ENCODE data around the gene MYH14. TPM values are rescaled to one million over a fixed set of nuclear protein-coding genes. Genes with fewer than 3 reads are reported as not detected.

MYH14 gene
- polyA plus RNA-seq, 1 donor (not counting 4 experiments of a cell fraction or from before 2014, with no cell fraction given), result 0.20 TPM

DNA sequence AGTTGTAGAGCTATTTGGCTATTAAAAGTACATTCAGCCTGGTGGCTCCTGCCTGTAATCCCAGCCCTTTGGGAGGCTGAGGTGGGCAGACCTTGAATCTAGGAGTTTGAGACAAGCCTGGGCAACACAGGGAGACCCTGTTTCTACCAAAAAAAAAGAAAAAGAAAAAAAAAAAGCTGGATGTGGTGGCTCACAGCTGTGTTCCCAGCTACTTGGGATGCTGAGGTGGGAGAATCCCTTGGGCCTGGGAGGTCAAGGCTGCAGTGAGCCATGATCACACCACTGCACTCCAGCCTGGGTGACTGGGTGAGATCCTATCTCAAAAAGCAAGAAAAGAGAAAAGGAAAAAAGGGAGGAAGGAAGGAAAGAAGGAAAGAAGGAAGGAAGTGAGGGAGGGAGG is 30.7 kb upstream of the MYH14 start:
- H3K4me1 ChIP-seq (ENCODE audit: control insufficient read depth, extremely low read depth, insufficient read depth, low read length), result no peaks in the 10 kb centered on the region
- H3K4me3 ChIP-seq (ENCODE audit: control insufficient read depth in 2 of 3, extremely low read depth in 1 of 3, insufficient read depth in 2 of 3, low read depth in 1 of 3, low read length in 3 of 3), result no peak overlapping the region
- no peak overlapping the region for H3K27ac ChIP-seq (ENCODE audit: control insufficient read depth, insufficient read depth, low read length)
- DNase-seq (ENCODE audit: low read depth, low spot score) (no peak), FAIRE-seq (no peak)
- no peaks in the 10 kb centered on the region for H3K36me3 ChIP-seq (ENCODE audit: control insufficient read depth in 2 of 2, extremely low read depth in 1 of 2, insufficient read depth in 2 of 2, low read length in 2 of 2)
- no peaks in the 10 kb centered on the region for H3K27me3 ChIP-seq (ENCODE audit: control insufficient read depth, extremely low read depth, insufficient read depth, low read length)
- H3K9ac ChIP-seq (ENCODE audit: control insufficient read depth, extremely low read depth, insufficient read depth, low read length), result no peak overlapping the region
- dilution Hi-C loops (cut with MboI; ENCODE audit: extremely low pct_ligation_motif_present, low sequenced_read_pairs), result no loop called here
- TF ChIP-seq EZH2 (IDR thresholded peaks at IDR 0.05; ENCODE audit: low read length), result no peak
- TF ChIP-seq, protein P1, sequence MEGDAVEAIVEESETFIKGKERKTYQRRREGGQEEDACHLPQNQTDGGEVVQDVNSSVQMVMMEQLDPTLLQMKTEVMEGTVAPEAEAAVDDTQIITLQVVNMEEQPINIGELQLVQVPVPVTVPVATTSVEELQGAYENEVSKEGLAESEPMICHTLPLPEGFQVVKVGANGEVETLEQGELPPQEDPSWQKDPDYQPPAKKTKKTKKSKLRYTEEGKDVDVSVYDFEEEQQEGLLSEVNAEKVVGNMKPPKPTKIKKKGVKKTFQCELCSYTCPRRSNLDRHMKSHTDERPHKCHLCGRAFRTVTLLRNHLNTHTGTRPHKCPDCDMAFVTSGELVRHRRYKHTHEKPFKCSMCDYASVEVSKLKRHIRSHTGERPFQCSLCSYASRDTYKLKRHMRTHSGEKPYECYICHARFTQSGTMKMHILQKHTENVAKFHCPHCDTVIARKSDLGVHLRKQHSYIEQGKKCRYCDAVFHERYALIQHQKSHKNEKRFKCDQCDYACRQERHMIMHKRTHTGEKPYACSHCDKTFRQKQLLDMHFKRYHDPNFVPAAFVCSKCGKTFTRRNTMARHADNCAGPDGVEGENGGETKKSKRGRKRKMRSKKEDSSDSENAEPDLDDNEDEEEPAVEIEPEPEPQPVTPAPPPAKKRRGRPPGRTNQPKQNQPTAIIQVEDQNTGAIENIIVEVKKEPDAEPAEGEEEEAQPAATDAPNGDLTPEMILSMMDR (optimal IDR thresholded peaks at IDR 0.05 in 1 of 3, IDR thresholded peaks at IDR 0.05 in 1 of 3, conservative IDR thresholded peaks at IDR 0.05 in 1 of 3; ENCODE audit: extremely low read depth in 1 of 3, insufficient read depth in 2 of 3, low read length in 3 of 3), result no peak
- no peaks in the 10 kb centered on the region for H3K9me1 ChIP-seq (ENCODE audit: control insufficient read depth, extremely low read depth, insufficient read depth, low read length)
- H3K79me2 ChIP-seq (ENCODE audit: control insufficient read depth, insufficient read depth, low read length), result no peaks in the 10 kb centered on the region
- no peaks in the 10 kb centered on the region for H4K20me1 ChIP-seq (ENCODE audit: control insufficient read depth, extremely low read depth, insufficient read depth, low read length)
- H3K4me2 ChIP-seq (ENCODE audit: control insufficient read depth, extremely low read depth, insufficient read depth, low read depth, low read length), result no peak overlapping the region
- H3K9me3 ChIP-seq (ENCODE audit: control insufficient read depth, low read depth, low read length), result peaks cover 4% of the 10 kb centered on the region
- no peak overlapping the region for H2AFZ ChIP-seq (ENCODE audit: control insufficient read depth, low read length)

DNA sequence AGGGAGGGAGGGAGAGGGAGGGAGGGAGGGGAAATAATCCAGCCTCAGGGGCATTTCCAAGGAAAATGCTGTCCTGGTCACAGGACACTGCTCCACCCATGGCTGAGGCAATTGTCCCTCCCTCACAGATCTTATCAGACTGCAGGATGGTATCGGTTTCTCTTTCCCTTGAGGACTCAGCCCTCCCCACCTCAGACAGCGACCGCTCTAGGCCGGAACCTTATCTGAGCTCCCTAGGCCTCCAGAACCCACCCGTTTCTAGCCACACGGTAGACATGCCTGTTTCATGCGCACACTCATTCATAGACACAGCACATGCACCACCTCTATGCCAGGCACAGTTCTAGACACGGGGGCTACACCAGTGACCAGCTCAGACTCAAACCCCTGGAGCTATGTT is 30.3 kb upstream of the MYH14 start:
- H2AFZ ChIP-seq (ENCODE audit: control insufficient read depth, low read length), result no peak overlapping the region
- H3K9me1 ChIP-seq (ENCODE audit: control insufficient read depth, extremely low read depth, insufficient read depth, low read length), result no peaks in the 10 kb centered on the region
- no peak overlapping the region for H3K9ac ChIP-seq (ENCODE audit: control insufficient read depth, extremely low read depth, insufficient read depth, low read length)
- H3K9me3 ChIP-seq (ENCODE audit: control insufficient read depth, low read depth, low read length), result peaks cover 4% of the 10 kb centered on the region
- no peaks in the 10 kb centered on the region for H3K79me2 ChIP-seq (ENCODE audit: control insufficient read depth, insufficient read depth, low read length)
- DNase-seq (ENCODE audit: low read depth, low spot score), result no peak
- H3K36me3 ChIP-seq (ENCODE audit: control insufficient read depth in 2 of 2, extremely low read depth in 1 of 2, insufficient read depth in 2 of 2, low read length in 2 of 2), result no peaks in the 10 kb centered on the region
- H3K4me3 ChIP-seq (ENCODE audit: control insufficient read depth in 2 of 3, extremely low read depth in 1 of 3, insufficient read depth in 2 of 3, low read depth in 1 of 3, low read length in 3 of 3), result no peak overlapping the region
- dilution Hi-C loops (cut with MboI; ENCODE audit: extremely low pct_ligation_motif_present, low sequenced_read_pairs), result no loop called here
- no peaks in the 10 kb centered on the region for H3K27me3 ChIP-seq (ENCODE audit: control insufficient read depth, extremely low read depth, insufficient read depth, low read length)
- FAIRE-seq, result no peak
- H3K4me1 ChIP-seq (ENCODE audit: control insufficient read depth, extremely low read depth, insufficient read depth, low read length), result no peaks in the 10 kb centered on the region
- no peak overlapping the region for H3K27ac ChIP-seq (ENCODE audit: control insufficient read depth, insufficient read depth, low read length)
- no peaks in the 10 kb centered on the region for H4K20me1 ChIP-seq (ENCODE audit: control insufficient read depth, extremely low read depth, insufficient read depth, low read length)
- no peak for TF ChIP-seq EZH2 (IDR thresholded peaks at IDR 0.05; ENCODE audit: low read length)
- H3K4me2 ChIP-seq (ENCODE audit: control insufficient read depth, extremely low read depth, insufficient read depth, low read depth, low read length), result no peak overlapping the region

DNA sequence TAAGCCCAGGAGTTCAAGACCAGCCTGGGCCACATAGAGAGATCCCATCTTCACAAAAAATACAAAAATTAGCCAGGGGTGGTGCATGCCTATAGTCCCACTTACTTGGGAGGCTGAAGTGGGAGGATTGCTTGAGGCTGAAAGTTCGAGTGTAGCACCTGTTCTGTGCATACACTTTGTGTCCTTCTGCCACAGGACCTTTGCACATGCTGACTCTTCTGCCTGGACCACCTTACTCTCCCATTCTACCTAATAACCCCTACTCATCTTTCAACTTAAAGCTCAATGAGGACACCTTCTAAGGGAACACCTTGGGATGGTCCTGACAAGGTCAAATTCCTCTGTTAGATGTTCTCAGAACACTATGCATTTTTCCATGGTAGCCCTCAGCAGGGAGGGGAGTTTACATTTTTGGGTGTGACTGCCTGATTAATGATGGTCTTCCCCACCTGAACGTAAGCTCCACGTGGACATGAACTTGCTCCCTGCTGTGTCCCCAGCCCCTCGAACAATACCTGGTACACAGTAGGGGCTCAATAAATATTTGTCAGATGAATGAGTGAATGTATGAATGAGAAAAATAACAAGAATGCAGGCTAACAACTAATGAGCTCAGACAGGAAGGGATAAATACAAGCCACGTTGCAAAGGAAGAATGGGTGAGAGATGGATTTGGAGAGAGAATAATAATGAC is 29.2 kb upstream of the MYH14 start:
- Histone ChIP-seq H3K9me3 (ENCODE audit: control insufficient read depth, low read depth, low read length) (peaks cover 4% of the 10 kb centered on the region), H3K4me1 (ENCODE audit: control insufficient read depth, extremely low read depth, insufficient read depth, low read length) (no peaks in the 10 kb centered on the region), H4K20me1 (ENCODE audit: control insufficient read depth, extremely low read depth, insufficient read depth, low read length) (no peaks in the 10 kb centered on the region), H3K79me2 (ENCODE audit: control insufficient read depth, insufficient read depth, low read length) (no peaks in the 10 kb centered on the region), H3K4me3 (ENCODE audit: control insufficient read depth in 2 of 3, extremely low read depth in 1 of 3, insufficient read depth in 2 of 3, low read depth in 1 of 3, low read length in 3 of 3) (no peak overlapping the region), H3K27me3 (ENCODE audit: control insufficient read depth, extremely low read depth, insufficient read depth, low read length) (no peaks in the 10 kb centered on the region), H3K9me1 (ENCODE audit: control insufficient read depth, extremely low read depth, insufficient read depth, low read length) (no peaks in the 10 kb centered on the region), H3K36me3 (ENCODE audit: control insufficient read depth in 2 of 2, extremely low read depth in 1 of 2, insufficient read depth in 2 of 2, low read length in 2 of 2) (no peaks in the 10 kb centered on the region), H2AFZ (ENCODE audit: control insufficient read depth, low read length) (no peak overlapping the region), H3K27ac (ENCODE audit: control insufficient read depth, insufficient read depth, low read length) (no peak overlapping the region), H3K9ac (ENCODE audit: control insufficient read depth, extremely low read depth, insufficient read depth, low read length) (no peak overlapping the region), H3K4me2 (ENCODE audit: control insufficient read depth, extremely low read depth, insufficient read depth, low read depth, low read length) (no peak overlapping the region)
- no peak for DNase-seq (ENCODE audit: low read depth, low spot score)
- TF ChIP-seq EZH2 (IDR thresholded peaks at IDR 0.05; ENCODE audit: low read length), result no peak
- dilution Hi-C loops (cut with MboI; ENCODE audit: extremely low pct_ligation_motif_present, low sequenced_read_pairs), result no loop called here
- FAIRE-seq, result no peak
